ENCODE results near the gene CST9L.

CST9L gene, protein sequence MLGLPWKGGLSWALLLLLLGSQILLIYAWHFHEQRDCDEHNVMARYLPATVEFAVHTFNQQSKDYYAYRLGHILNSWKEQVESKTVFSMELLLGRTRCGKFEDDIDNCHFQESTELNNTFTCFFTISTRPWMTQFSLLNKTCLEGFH

DNA sequence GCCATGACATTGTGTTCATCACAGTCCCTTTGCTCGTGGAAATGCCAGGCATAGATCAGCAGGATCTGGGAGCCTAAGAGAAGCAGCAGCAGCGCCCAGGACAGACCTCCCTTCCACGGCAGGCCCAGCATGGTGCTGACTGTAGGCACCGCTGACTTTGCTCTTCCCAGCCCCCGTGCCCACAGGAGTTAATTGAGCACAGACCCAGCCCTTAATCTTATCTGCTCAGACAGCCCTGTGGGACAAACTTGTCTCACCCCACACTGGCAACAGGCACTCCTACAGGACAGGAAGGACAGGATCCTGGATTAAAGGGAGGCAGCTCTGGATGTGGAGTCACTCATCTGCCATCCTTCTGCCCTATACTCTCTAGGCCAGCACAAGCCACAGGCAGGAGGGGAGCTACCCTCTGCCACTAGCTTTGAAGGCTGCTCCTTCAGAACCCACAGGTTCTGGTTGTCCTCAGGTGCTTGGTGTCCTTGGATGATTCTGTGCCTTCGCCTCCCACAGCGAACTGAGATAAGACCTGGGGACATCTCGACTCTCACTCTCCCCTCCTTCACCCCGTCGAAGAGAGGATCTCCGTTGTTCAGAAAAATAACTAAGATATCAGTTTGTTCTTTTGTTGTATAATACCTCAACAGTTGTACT, at the start of gene CST9L:
Gene CST9L, minus strand, starts transcription at position 165 of the 651 bp plus-strand sequence. Its CDS starts 34 bp downstream, at position 131.
- DNase-seq (no peak), ATAC-seq (no peak)
- no peaks in the 10 kb centered on the region for H3K9me3 Mint-ChIP-seq
- H3K27ac Mint-ChIP-seq: no peak within 1 kb of the TSS
- H3K4me3 Mint-ChIP-seq: no peak within 1 kb of the TSS
- H3K27me3 Mint-ChIP-seq: peaks cover 6% of the 10 kb centered on the region
- no peaks in the 10 kb centered on the region for H3K4me1 Mint-ChIP-seq
- H3K36me3 Mint-ChIP-seq (ENCODE audit: low read depth): no peaks in the 10 kb centered on the region

DNA sequence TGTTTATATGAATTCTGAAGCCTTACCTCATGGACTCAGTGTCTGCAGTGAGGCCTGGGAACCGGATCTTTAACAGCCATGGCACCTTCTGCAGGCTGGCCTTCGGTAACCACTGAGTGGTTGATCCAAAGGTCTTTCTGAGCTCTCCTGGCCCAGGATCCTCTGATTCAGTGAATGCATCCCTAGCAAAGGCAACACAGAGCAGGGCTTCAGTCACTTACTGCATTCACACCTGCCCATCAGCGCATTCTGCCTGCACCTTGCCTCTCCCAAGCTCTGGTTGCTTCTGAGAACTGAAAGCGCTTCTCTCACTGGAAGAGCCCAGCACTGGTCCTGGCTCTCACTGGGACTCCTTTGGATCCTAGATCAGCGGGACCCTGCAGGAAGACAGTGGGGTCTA, 45.9 kb upstream of the CST9L start:
- ATAC-seq (no peak), DNase-seq (no peak)
- no peak overlapping the region for H3K4me3 Mint-ChIP-seq
- no peaks in the 10 kb centered on the region for H3K9me3 Mint-ChIP-seq
- H3K27ac Mint-ChIP-seq: no peak overlapping the region
- H3K4me1 Mint-ChIP-seq: no peaks in the 10 kb centered on the region
- no peaks in the 10 kb centered on the region for H3K36me3 Mint-ChIP-seq (ENCODE audit: low read depth)
- peaks cover 12% of the 10 kb centered on the region for H3K27me3 Mint-ChIP-seq

DNA sequence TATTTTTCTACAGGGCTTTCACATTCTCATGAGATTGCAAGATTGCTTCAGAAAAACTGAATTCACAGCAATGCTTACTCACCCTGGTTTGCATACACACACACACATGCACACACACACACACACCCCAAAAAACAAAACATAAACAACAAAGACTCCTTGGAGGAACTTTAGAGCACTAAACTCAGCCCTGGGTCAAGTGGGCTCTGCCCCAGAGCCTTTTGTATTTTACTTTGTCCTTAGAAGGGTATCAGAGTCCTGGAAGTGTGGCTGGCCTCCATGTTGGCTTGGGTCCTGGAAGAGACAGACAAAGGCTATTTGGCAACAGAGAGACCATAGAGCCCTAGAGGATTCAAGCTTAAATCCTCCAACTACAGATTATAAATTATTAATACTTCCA, 45.4 kb upstream of the CST9L start:
- Mint-ChIP-seq H3K4me1 (no peaks in the 10 kb centered on the region), H3K27me3 (peaks cover 10% of the 10 kb centered on the region), H3K9me3 (no peaks in the 10 kb centered on the region), H3K27ac (no peak overlapping the region), H3K4me3 (no peak overlapping the region), H3K36me3 (ENCODE audit: low read depth) (no peaks in the 10 kb centered on the region)
- DNase-seq (no peak), ATAC-seq (no peak)

DNA sequence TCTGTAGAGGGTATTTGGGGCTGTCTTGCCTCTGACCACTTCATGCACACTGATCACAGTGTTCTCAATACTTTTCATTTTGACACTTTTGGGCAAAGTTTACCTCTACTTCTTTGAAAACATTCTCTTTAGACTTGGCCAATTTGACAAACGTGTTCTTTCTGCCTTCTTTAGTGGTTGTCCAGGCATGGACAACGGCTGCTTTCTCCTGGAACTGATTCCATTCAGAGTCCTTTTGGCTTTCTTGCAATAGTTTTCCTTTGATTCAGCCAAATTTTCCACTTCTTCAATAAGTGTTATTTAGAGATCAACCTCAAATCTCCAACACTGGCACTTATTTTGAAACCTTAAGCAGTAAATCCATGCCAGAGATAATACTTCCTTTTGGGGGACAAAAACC, 44.1 kb upstream of the CST9L start:
- ATAC-seq (no peak), DNase-seq (no peak)
- no peak overlapping the region for H3K4me3 Mint-ChIP-seq
- no peaks in the 10 kb centered on the region for H3K9me3 Mint-ChIP-seq
- H3K27me3 Mint-ChIP-seq: peaks cover 4% of the 10 kb centered on the region
- no peaks in the 10 kb centered on the region for H3K4me1 Mint-ChIP-seq
- H3K36me3 Mint-ChIP-seq (ENCODE audit: low read depth): no peaks in the 10 kb centered on the region
- H3K27ac Mint-ChIP-seq: no peak overlapping the region

DNA sequence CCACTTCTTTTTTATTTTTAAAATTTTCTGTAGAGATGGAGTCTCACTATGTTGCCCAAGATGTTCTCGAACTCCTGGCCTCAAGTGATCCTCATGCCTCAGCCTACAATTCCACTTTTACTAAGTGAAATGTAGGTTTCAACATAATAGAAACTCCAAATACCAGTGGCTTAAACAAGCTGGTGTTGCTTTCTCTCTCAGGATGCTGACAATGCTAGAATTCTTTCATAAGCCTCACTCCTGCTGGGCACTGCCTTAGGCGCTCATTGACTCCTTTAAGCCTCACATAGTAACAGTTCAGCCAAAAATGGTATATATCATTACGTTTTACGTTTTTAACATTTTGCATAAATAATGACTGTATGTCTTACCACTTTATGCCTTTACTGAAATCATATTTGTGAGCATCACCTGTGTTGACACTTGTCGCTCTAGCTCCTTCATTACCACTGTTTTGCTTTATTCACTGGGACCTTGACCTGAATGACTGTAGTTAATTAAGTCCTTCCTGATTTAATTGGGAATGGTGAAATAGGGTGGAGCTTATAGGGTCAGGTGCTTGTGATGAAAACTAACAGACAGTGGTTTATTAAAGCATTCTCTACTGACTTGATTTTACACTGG, 41.3 kb upstream of the CST9L start:
- H3K27ac Mint-ChIP-seq: no peak overlapping the region
- no peaks in the 10 kb centered on the region for H3K27me3 Mint-ChIP-seq
- ATAC-seq (no peak), DNase-seq (no peak)
- peaks cover 4% of the 10 kb centered on the region for H3K4me1 Mint-ChIP-seq
- no peak overlapping the region for H3K4me3 Mint-ChIP-seq
- H3K36me3 Mint-ChIP-seq (ENCODE audit: low read depth): no peaks in the 10 kb centered on the region
- no peaks in the 10 kb centered on the region for H3K9me3 Mint-ChIP-seq

DNA sequence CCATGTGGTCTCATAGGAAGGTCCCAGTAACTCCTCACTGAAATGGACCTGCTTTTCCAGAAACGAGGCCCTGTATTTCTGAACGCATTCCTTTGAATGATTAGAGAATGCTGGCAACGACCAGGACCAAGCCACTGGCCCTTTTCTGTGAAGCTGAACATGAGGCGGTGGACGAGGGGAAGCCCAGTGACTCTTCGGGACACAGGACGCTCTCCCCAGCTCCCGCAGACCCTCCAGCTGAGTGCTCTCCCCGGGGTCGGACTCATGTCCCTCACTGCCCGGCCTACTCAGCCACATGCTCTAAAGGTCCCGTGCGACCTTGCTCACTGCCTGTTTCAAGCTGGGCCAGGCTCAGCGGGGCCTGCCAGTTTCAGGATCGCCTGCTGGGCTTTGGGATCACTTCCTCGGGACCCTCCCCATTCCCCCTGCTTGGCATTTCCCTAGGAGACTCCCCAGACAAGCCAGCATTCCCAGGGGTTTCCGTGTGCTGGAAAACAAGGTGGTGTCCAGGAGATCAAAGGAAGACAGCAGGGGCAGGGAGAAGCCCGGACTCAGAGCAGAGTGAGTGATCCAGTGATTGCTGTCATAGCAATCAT, 40.1 kb upstream of the CST9L start:
- DNase-seq: no peak
- H3K36me3 Mint-ChIP-seq (ENCODE audit: low read depth): no peaks in the 10 kb centered on the region
- H3K4me3 Mint-ChIP-seq: no peak overlapping the region
- H3K4me1 Mint-ChIP-seq: peaks cover 4% of the 10 kb centered on the region
- no peaks in the 10 kb centered on the region for H3K27me3 Mint-ChIP-seq
- no peak for ATAC-seq
- H3K9me3 Mint-ChIP-seq: no peaks in the 10 kb centered on the region
- H3K27ac Mint-ChIP-seq: no peak overlapping the region

DNA sequence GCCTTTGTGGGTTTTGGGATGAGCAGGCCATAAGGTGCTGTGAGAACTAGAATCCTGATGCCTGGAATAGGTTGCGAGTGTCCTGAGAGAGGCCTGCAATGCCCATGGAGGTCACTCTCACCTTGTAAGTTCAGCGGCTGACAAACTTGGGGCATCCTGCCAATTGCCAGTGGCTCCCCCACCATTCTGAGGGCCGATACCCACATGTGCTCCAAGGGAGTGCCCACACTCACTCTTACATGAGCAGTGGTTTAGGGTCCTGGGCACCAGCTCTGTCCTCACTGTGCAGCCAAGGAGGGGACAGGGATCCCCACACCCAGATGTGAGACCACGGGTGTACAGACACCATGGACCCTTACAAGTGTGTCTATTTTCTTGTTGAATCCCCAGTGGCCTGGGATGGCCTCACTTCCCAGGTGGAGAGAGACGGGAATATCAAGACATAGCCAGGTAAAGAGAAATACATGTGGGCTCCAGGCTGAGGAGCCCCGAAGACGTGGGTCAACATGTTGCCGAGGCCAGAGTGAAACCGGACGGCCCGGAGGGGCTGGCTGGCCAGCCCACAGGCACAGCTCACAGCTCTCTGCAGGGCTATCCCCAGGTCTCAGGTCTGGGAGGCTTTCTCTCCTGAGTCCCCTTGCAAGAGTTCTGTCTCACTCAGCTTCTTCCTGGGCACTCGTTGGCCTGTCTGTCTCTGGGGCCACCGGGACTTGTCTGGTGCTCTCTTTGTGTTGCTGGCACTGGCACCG, 39.4 kb upstream of the CST9L start:
- H3K4me3 Mint-ChIP-seq: no peak overlapping the region
- H3K9me3 Mint-ChIP-seq: no peaks in the 10 kb centered on the region
- no peaks in the 10 kb centered on the region for H3K27me3 Mint-ChIP-seq
- ATAC-seq: no peak
- H3K27ac Mint-ChIP-seq: no peak overlapping the region
- peaks cover 4% of the 10 kb centered on the region for H3K4me1 Mint-ChIP-seq
- H3K36me3 Mint-ChIP-seq (ENCODE audit: low read depth): no peaks in the 10 kb centered on the region
- no peak for DNase-seq

DNA sequence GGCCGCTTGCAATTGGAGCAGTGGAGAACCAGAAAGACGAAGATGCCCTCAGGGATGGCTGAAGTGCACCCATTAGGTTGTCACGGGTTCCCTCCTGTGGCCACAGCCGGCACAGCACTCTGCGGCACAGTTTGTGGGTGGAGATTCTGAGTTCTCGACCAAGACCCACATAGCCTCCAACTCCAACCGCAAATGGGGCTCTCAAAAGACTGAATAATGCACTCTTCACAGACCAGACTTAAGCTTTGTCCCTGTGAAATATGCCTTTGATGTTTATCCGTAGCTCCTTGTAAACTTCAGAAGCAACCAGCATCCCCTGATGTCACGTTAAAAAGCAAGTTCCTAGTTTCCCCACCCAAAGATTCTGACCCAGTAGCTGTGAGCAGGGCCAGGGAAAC, 38.4 kb upstream of the CST9L start:
- Mint-ChIP-seq H3K4me3 (no peak overlapping the region), H3K4me1 (peaks cover 4% of the 10 kb centered on the region), H3K27me3 (no peaks in the 10 kb centered on the region), H3K9me3 (no peaks in the 10 kb centered on the region), H3K27ac (no peak overlapping the region), H3K36me3 (ENCODE audit: low read depth) (no peaks in the 10 kb centered on the region)
- peak; percentile 83 for ATAC-seq
- DNase-seq: peak; percentile 80

DNA sequence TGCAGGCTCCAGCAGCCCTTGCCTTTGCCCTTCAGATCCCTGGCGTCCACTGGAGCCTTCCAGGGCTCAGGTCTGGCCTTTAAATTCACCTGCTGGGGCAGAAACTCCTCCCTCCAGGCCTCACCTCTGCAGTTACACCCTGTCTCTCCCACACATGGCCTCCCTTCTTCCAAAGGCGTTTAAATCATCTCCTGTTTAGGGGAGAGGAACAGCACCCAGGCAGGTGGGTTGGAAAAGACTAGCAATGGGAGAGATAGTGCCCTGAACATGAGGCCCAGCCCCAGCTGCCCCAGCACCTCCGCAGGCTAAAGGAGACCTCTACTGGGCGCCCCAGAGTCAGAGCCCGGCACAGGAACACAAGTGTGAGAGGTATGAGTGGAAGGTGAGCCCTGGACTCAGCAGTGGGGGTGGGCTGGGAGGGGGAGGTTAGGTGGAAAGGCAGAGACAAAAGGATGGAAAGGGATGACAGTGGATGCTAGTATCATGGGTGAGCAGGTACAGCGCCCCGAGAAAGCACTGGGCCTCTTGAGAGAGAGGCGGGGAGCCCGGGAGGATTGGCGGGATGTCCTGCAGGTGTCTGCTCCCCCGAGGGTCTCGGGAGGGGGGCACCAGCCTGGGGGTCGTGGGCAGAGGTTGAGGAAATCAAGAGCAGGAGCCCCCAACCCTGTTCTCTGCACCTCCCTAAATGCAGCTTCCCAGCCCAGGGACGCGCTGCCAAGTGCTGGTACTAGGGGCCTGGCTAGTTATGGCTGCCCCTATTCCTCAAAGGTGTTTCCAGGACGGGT, 37.8 kb upstream of the CST9L start, which contains the start of gene CST9:
Gene CST9, minus strand, starts transcription at position 51 of the 785 bp plus-strand sequence. CDS start 53 bp downstream, outside the sequence.
- Mint-ChIP-seq H3K4me1 (peaks cover 4% of the 10 kb centered on the region), H3K36me3 (ENCODE audit: low read depth) (no peaks in the 10 kb centered on the region), H3K4me3 (no peak within 1 kb of the TSS), H3K27me3 (no peaks in the 10 kb centered on the region), H3K27ac (no peak within 1 kb of the TSS), H3K9me3 (no peaks in the 10 kb centered on the region)
- ATAC-seq (no peak), DNase-seq (no peak)

DNA sequence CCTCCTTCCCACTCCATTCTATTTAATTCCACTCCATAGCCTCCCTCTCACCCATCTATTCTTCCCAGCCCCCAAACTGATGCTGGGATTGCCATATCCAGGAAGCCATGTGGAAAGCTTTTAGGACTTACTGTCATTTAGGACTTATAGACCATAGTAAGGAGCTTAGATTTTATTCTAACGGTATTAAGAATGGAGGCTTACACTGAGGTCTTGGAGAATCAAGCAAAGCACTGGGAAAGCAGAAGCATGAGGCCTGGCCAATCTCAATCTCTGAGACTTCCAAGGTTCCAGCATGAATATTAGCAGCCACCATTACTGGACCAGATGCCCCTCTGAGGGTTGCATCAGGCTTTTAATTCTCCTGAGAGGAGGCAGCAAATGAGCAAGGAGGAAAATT, 36.0 kb upstream of the CST9L start:
- no peak for ATAC-seq
- H3K4me3 Mint-ChIP-seq: no peak overlapping the region
- no peak for DNase-seq
- peaks cover 4% of the 10 kb centered on the region for H3K4me1 Mint-ChIP-seq
- no peaks in the 10 kb centered on the region for H3K27me3 Mint-ChIP-seq
- no peaks in the 10 kb centered on the region for H3K9me3 Mint-ChIP-seq
- no peak overlapping the region for H3K27ac Mint-ChIP-seq
- no peaks in the 10 kb centered on the region for H3K36me3 Mint-ChIP-seq (ENCODE audit: low read depth)

DNA sequence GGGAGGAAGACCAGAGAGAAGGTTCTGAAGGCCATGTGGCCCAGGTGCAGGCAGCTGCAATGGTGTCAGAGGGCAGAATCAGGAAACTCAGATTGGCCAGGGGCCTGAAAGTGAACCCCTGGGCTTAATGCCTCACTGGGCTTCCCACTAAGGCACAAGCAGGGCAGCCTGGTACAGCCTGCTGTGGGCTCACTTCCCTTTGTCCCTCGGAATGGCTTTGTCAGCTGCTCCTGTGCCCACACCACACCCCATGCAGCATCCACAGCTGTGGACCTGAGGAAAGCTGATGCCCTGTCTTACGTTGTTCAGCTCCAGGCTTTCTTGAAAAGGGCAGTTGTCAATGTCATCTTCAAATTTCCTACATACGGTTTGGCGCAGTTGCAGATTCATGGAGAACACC, 35.0 kb upstream of the CST9L start:
- Mint-ChIP-seq H3K36me3 (ENCODE audit: low read depth) (no peaks in the 10 kb centered on the region), H3K9me3 (no peaks in the 10 kb centered on the region), H3K4me3 (no peak overlapping the region), H3K4me1 (peaks cover 4% of the 10 kb centered on the region), H3K27me3 (no peaks in the 10 kb centered on the region), H3K27ac (no peak overlapping the region)
- DNase-seq (no peak), ATAC-seq (no peak)

DNA sequence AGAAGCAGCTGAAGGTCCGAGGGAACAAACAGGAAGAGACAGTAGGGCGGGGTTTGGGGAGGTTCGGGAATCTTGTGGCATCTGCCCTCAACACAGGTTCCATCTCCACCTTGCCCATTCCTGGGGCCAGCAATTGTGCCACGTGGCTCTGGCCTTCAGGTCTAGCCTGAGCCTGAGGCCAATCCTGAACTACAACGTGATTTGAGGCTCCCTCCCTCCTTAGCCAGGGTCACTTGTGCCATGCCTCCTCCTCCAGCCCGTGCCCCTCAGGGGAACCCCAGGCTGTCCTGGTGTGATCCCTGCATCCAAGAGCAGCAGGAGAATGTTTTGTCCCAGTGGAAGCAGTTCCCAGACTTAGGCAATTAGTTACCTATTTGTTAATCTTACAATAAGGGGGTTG, 34.4 kb upstream of the CST9L start:
- Mint-ChIP-seq H3K4me3 (no peak overlapping the region), H3K27me3 (no peaks in the 10 kb centered on the region), H3K9me3 (no peaks in the 10 kb centered on the region), H3K36me3 (ENCODE audit: low read depth) (no peaks in the 10 kb centered on the region), H3K27ac (no peak overlapping the region), H3K4me1 (peaks cover 4% of the 10 kb centered on the region)
- no peak for ATAC-seq
- DNase-seq: no peak

DNA sequence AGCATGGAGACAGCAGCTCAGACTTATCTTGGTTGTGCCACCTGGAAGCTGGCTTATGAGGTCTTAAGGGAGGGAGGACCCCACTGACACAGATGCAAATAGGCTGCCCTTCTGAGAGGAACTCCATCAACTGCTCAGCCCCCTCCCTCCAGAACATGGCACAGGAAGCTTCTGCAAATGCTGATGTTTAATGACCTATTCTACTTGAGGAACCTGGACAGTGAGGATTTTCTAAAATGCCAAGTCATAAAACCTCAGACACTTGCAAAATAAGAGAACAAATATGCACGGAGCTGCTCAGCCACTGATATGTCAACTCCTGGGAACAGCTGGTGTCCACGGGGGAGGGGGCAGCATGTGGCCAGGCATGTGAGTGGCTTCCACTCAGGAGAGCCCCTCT, 34.0 kb upstream of the CST9L start:
- H3K27ac Mint-ChIP-seq: no peak overlapping the region
- DNase-seq: no peak
- H3K36me3 Mint-ChIP-seq (ENCODE audit: low read depth): no peaks in the 10 kb centered on the region
- H3K27me3 Mint-ChIP-seq: no peaks in the 10 kb centered on the region
- peaks cover 4% of the 10 kb centered on the region for H3K4me1 Mint-ChIP-seq
- ATAC-seq: no peak
- no peak overlapping the region for H3K4me3 Mint-ChIP-seq
- H3K9me3 Mint-ChIP-seq: no peaks in the 10 kb centered on the region

DNA sequence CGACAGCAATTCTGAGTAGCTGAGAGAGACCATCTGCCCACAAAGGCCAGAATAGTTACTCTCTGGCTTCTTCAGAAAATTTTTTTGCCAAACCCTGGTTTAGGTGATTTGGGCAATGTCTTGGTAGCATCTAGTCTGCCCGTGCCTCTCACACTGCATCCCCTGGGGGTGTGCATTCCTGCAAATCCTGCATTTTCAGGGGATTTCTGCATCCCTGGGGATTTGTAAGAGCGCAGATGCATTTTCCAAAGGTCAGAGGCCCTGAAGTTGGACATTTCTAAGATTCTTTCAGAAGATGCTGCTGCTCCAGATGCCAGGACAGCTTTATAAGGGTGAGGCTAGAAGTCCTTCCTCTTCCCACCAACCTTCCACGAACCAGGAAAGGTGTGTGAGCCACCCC, 33.4 kb upstream of the CST9L start:
- Mint-ChIP-seq H3K4me3 (no peak overlapping the region), H3K27ac (no peak overlapping the region), H3K4me1 (peaks cover 2% of the 10 kb centered on the region), H3K36me3 (ENCODE audit: low read depth) (no peaks in the 10 kb centered on the region), H3K27me3 (no peaks in the 10 kb centered on the region), H3K9me3 (no peaks in the 10 kb centered on the region)
- DNase-seq (no peak), ATAC-seq (no peak)

Data from activated naive CD8-positive, alpha-beta T cell treated with anti-CD3 and anti-CD28 coated beads, Interleukin-2, amount 50 U/mL, for 24 hours (primary cell).